HepG2 (cell line): Measurements from ENCODE around the gene DENND10. TPM values are rescaled to one million over a fixed set of nuclear protein-coding genes. Genes with fewer than 3 reads are reported as not detected.

ENCODE experiments used
- ATAC-seq: fragments of 200-7000 bp; cut with Tn5 transposase; 3 replicates; pipeline ENCODE4 v1.9.1; 2020; ENCODE audit warnings: mild to moderate bottlenecking, moderate library complexity
- BruUV-seq: library from RNA; stranded (reverse); fragments of 400-500 nt; replicated peaks from 2 replicates; lab custom pipeline; 2021; lab: Mats Ljungman, UMichigan
- CTCF ChIA-PET: fragments of 300-600 bp; formaldehyde crosslinking; extraction: SDS; loops from one replicate; lab custom pipeline; 2021; ENCODE audit warnings: low total read pairs, inconsistent platforms, low intra/inter-chr PET ratio; lab: Yijun Ruan, JAX
- POLR2A ChIA-PET: fragments of 350-600 bp; sonication (Branson Sonifier 250); formaldehyde crosslinking; loops from one replicate; lab custom pipeline; 2020; ENCODE audit warnings: antibody characterized with exemption, inconsistent platforms; lab: Yijun Ruan, JAX
- DNase-seq: peaks from one replicate; pipeline ENCODE4 v3.0.0-alpha.2; 2015; ENCODE audit warnings: low spot score
- FAIRE-seq: peaks from 3 replicates; lab custom pipeline; 2011; peaks lifted over from hg19 to GRCh38; lab: Jason Lieb, UNC
- H2AFZ ChIP-seq: one replicate; pipeline ENCODE4 v1.6.1; 2011; ENCODE audit warnings: low read length, inconsistent platforms
- H3K27ac ChIP-seq: fragments of 300-600 bp; 3 replicates; pipeline ENCODE4 v1.8.0; 2011; ENCODE audit warnings: mixed run types, mild to moderate bottlenecking, mixed read lengths, low read length, inconsistent platforms; ENCODE audit not compliant: insufficient read depth; ENCODE audit errors: extremely low read length
- H3K27me3 ChIP-seq, 2 experiments: fragments of 200-600 bp in 1 of 2; 2 replicates in 1 of 2; 3 replicates in 1 of 2; pipeline versions ENCODE4 v1.6.0 to v1.8.0; 2011; ENCODE audit warnings: low read length in 2 of 2, mild to moderate bottlenecking in 2 of 2, moderate library complexity in 2 of 2, inconsistent platforms in 1 of 2; ENCODE audit not compliant: insufficient read depth in 2 of 2, control insufficient read depth in 1 of 2
- H3K36me3 ChIP-seq, 2 experiments: fragments of 200-600 bp in 1 of 2; replicated peaks in 1 of 2; 2 replicates in 1 of 2; 3 replicates in 1 of 2; pipeline versions ENCODE4 v1.5.1 to v1.8.0; 2011; ENCODE audit warnings: low read length in 2 of 2, inconsistent platforms in 1 of 2; ENCODE audit not compliant: insufficient read depth in 2 of 2, control insufficient read depth in 1 of 2
- H3K4me1 ChIP-seq: 2 replicates; pipeline ENCODE4 v1.5.1; 2012; ENCODE audit warnings: low read length, inconsistent platforms; ENCODE audit not compliant: insufficient read depth
- H3K4me2 ChIP-seq: 2 replicates; pipeline ENCODE4 v1.6.0; 2011; ENCODE audit warnings: low read depth, low read length, inconsistent platforms
- H3K4me3 ChIP-seq, 3 experiments: fragments of 200-600 bp in 1 of 3; sonication (generic), shearing (Covaris generic) in 1 of 3; replicated peaks in 1 of 3; 2 replicates each; pipeline ENCODE4 v1.5.1; 2011 to 2016; ENCODE audit warnings: low read length in 3 of 3, inconsistent platforms in 2 of 3, low read depth in 2 of 3, mild to moderate bottlenecking in 2 of 3, control low read depth in 1 of 3, mixed read lengths in 1 of 3; ENCODE audit not compliant: insufficient read depth in 1 of 3
- H3K79me2 ChIP-seq: one replicate; pipeline ENCODE4 v1.6.1; 2011; ENCODE audit warnings: low read length, inconsistent platforms; ENCODE audit not compliant: insufficient read depth
- H3K9ac ChIP-seq: 2 replicates; pipeline ENCODE4 v1.6.0; 2011; ENCODE audit warnings: mild to moderate bottlenecking, low read depth, low read length, inconsistent platforms; ENCODE audit not compliant: insufficient read depth
- H3K9me3 ChIP-seq: 2 replicates; pipeline ENCODE4 v1.5.1; 2012; ENCODE audit warnings: mild to moderate bottlenecking, low read length
- H4K20me1 ChIP-seq: 2 replicates; pipeline ENCODE4 v1.6.0; 2011; ENCODE audit warnings: inconsistent platforms, mild to moderate bottlenecking, low read length, moderate library complexity; ENCODE audit not compliant: insufficient read depth
- GATAD1 ChIP-seq: IDR thresholded peaks from 2 replicates; pipeline ENCODE4 v1.6.1; 2016; ENCODE audit warnings: missing genetic modification reagents, missing compliant biosample characterization
- KLF6 ChIP-seq: IDR thresholded peaks from 2 replicates; pipeline ENCODE4 v1.8.0; 2016; ENCODE audit warnings: missing biosample characterization, missing genetic modification reagents
- RFX5 ChIP-seq: IDR thresholded peaks from 2 replicates; pipeline ENCODE4 v1.6.1; 2011; ENCODE audit warnings: low read depth, low read length, improper control_type of control experiment
- SALL1 ChIP-seq: sonication (generic); formaldehyde crosslinking; IDR thresholded peaks from 2 replicates; pipeline ENCODE4 v1.8.0; 2022; ENCODE audit warnings: mild to moderate bottlenecking, missing genetic modification reagents
- SMYD3 ChIP-seq: sonication (generic); formaldehyde crosslinking; IDR thresholded peaks from 2 replicates; pipeline ENCODE4 v1.8.1; 2023; ENCODE audit warnings: mild to moderate bottlenecking, missing genetic modification reagents
- ZFY ChIP-seq: sonication (generic); formaldehyde crosslinking; IDR thresholded peaks from 2 replicates; pipeline ENCODE4 v1.4.0; 2020; ENCODE audit warnings: missing genetic modification reagents
- WGBS: methylation state at CpG from one replicate; pipeline ENCODE4 v1.1.6; 2017; ENCODE audit warnings: low lambda C conversion rate; 5-methylcytosine and 5-hydroxymethylcytosine counted together
- in situ Hi-C: cut with HindIII; loops from 2 replicates; pipeline ENCODE4 v1.10.0; 2017; ENCODE audit warnings: low pct_unique_long_range_greater_than_20kb; ENCODE audit not compliant: extremely low pct_ligation_motif_present
- intact Hi-C: fragments of 100-400 bp; cut with micrococcal nuclease; formaldehyde crosslinking; loops from one replicate; pipeline ENCODE4 v1.10.0; 2022; ENCODE audit not compliant: unreplicated experiment
- polyA plus RNA-seq, 8 experiments: library from polyadenylated mRNA; depleted of rRNA in 3 of 8; stranded (reverse) in 7 of 8; unstranded in 1 of 8; fragments of >200 nt; fragmentation: Illumina TruSeq in 4 of 8; extraction: Trizol in 4 of 8; gene quantifications; 2 replicates each; pipeline versions ENCODE4 v1.2.1 to v1.2.3, GENCODE V29; 2011 to 2016; ENCODE audit warnings: low read depth in 4 of 8, missing spikeins in 1 of 8, mixed read lengths in 1 of 8; ENCODE audit not compliant: insufficient read depth in 1 of 8
- total RNA-seq, 5 experiments: library from RNA; depleted of rRNA; stranded (reverse); fragments of >200 nt; fragmentation: Illumina TruSeq; extraction: Trizol; gene quantifications; 2 replicates each; pipeline ENCODE4 v1.2.3, GENCODE V29; 2016; ENCODE audit warnings: low read depth in 1 of 5
- TF ChIP-seq, protein P1 (sequence below): sonication (generic); formaldehyde crosslinking; IDR thresholded peaks from 2 replicates; pipeline ENCODE4 v1.8.1; 2023; ENCODE audit warnings: mild to moderate bottlenecking, missing genetic modification reagents

DENND10 gene
- total and polyA plus RNA-seq, 2 of the 13 experiments (the other 11 are each of a cell fraction or from before 2014, with no cell fraction given) = 43.7 to 78.8 TPM

DNA sequence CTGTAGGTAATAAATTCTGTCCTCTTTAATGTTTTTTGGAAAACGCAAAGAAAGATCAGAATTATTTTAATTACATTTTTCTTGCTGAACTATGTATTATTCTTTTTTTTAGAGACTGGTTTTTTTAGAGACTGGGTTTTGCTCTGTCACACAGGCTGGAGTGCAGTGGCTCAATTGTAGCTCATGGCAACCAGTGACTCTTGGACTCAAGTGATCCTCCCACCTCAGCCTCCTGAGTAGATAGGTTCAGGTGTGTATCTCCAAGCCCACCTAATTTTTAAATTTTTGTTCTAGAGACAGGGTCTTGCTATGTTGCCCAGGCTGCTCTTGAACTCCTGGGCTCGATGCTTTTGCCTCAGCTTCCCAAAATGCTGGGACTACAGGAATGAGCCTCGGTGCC lies 5.3 kb upstream of the DENND10 start:
- intact Hi-C loops = no loop called here
- no peak for FAIRE-seq
- WGBS = 58% methylated on average over 3 of the region's 3 CpGs

DNA sequence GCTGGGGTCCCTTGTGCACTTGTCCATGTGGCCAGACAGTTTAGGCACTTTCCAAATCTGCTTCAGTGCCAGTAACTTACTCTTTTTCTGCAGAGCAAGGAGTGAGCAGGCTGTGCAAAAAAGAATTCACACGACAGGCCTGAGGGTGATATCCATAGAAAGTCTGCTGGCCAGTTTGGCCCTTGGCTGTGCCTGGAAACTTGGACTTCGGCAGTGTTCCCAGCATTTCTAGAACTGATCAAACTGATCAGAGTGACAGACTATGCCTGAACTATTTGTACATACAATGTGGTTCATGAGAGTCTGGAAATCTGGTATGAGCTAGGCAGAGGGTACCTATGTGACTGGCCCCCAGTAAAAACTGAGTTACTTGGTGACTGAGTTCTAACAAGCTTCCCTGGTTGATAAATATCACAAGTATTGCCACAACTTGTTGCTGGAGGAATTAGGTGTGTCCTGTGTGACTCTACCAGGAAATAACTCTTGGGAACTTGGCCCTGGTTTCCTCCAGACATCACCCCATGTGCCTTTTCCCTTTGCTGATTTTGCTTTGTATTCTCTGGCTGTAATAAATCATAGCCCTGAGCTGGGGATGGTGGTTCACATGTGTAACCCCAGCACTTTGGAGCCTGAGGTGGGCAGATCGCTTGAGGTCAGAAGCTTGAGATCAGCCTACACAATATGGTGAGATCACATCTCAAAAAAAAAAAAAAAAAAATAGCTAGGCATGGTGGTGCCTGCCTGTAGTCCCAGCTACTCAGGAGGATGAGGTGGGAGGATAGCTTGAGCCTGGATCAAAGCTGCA lies 3.3 kb upstream of the DENND10 start:
- H3K9ac ChIP-seq = peak overlapping the region; percentile 40; the same call in 1 of the 2 replicates
- DNase-seq (no peak), ATAC-seq (peak; percentile 13; the same call in 1 of the 3 replicates), FAIRE-seq (no peak)
- CTCF ChIA-PET = no interaction called here
- intact Hi-C loops = no loop called here
- in situ Hi-C loops = no loop called here
- H3K4me3 ChIP-seq = no peak overlapping the region
- TF ChIP-seq, protein P1, sequence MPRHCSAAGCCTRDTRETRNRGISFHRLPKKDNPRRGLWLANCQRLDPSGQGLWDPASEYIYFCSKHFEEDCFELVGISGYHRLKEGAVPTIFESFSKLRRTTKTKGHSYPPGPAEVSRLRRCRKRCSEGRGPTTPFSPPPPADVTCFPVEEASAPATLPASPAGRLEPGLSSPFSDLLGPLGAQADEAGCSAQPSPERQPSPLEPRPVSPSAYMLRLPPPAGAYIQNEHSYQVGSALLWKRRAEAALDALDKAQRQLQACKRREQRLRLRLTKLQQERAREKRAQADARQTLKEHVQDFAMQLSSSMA (CRISPR knock-in tag) = no peak
- TF ChIP-seq GATAD1 (CRISPR knock-in tag) = no peak
- TF ChIP-seq SALL1 (CRISPR knock-in tag) = no peak
- no peak for TF ChIP-seq KLF6 (CRISPR knock-in tag)
- TF ChIP-seq ZFY = no peak
- H3K27me3 ChIP-seq = no peaks in the 10 kb centered on the region
- H3K79me2 ChIP-seq = peaks cover 11% of the 10 kb centered on the region
- H2AFZ ChIP-seq = peak overlapping the region; percentile 73
- H4K20me1 ChIP-seq = no peaks in the 10 kb centered on the region
- H3K27ac ChIP-seq = no peak overlapping the region
- BruUV-seq = no TSS peak
- peak overlapping the region; percentile 61 for H3K4me2 ChIP-seq
- POLR2A ChIA-PET = interaction anchor here (0.6 to 2.2 kb wide), 7 partner anchors 8 to 532 kb away, joined by 3 to 10 read pairs (median 3); partner anchors contain the start of gene SFXN4
- peaks cover 46% of the 10 kb centered on the region for H3K4me1 ChIP-seq
- no peaks in the 10 kb centered on the region for H3K9me3 ChIP-seq
- no peaks in the 10 kb centered on the region for H3K36me3 ChIP-seq
- WGBS = 36% methylated on average over 3 of the region's 3 CpGs

More for the DNA sequence above, 5.3 kb upstream of the DENND10 start:
- Histone ChIP-seq H3K79me2 (no peaks in the 10 kb centered on the region), H2AFZ (no peak overlapping the region), H3K9me3 (no peaks in the 10 kb centered on the region), H3K27ac (no peak overlapping the region), H4K20me1 (no peaks in the 10 kb centered on the region), H3K27me3 (no peaks in the 10 kb centered on the region), H3K4me1 (peaks cover 43% of the 10 kb centered on the region), H3K9ac (no peak overlapping the region), H3K4me2 (no peak overlapping the region), H3K4me3 (no peak overlapping the region), H3K36me3 (no peaks in the 10 kb centered on the region)
- CTCF ChIA-PET = no interaction called here
- no peak for DNase-seq
- TF ChIP-seq RFX5 (peak; percentile 91), SMYD3 (no peak)
- POLR2A ChIA-PET = no interaction called here
- in situ Hi-C loops = no loop called here
- no TSS peak for BruUV-seq
- ATAC-seq = no peak
